GM18508 (cell line): Measurements from ENCODE around the gene ADAMTS17.

Source experiments
- ATAC-seq: cut with Tn5 transposase; IDR thresholded peaks from one replicate; pipeline ENCODE4 v1.9.1; 2021; ENCODE audit warnings: moderate number of reproducible peaks; ENCODE audit not compliant: insufficient read depth, unreplicated experiment

ADAMTS17 gene

GRCh38 chr15:100341750-100342560, at the start of gene ADAMTS17:
ADAMTS17 (minus strand) TSS chr15:100341975; CDS start chr15:100341899, 76 bp downstream.
- ATAC-seq: peak; percentile 82

- no peak for ATAC-seq
Observed at GRCh38 chr15:100385300-100386050, 43.7 kb upstream of the ADAMTS17 start.

DNA sequence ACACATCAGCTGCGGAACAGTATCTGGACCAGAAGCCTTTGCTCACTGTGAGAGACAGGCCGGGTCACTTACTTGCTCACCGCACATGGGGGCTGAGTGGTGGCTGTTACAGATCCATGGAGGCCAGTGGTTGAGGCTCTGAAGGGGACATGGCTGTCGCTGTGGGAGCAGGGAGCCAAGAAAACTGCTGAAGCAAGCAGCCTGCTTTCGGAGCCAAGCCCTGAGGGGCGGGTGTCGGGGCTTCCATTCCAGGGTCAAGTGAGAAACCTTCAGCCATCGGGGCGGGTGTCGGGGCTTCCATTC, 42.3 kb upstream of the ADAMTS17 start:
- no peak for ATAC-seq

DNA sequence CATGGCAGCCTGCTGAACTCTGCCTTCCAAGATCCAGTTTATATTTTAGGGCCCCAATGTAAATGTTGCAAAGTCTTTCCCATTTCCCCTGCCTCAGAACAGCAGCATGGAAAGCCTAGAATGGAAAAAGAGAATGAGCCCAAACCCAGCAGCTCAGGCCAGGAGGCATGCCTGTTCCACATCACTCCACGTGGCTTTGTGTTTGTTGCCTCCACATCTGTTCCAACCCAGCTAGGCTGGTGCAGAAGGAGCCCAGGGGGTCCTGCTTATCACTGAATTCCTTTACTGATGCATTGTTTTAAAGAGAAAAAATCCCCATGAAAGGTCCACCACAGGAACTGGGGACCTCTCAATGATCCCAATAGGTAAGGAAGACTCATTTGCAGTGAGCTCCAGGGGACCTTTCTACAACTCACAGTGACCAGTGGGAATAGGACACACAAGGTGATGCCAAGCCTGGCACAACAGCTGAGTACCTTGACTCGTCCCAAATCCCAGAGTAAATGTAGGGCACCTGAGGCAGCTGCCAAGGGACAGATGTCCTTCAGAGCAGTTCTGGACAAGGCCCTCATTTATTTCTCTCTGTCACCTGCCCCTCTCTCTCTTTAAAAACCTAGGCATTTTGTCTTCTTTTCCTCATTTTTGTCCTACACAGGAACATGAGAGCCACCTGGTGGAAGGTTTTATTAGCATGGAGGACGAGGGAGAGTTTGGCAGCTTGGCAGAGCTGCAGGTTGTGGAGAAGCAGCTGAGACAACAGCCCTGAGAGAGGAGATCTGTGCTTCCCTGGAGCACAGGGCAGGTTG, 41.7 kb upstream of the ADAMTS17 start:
- ATAC-seq: no peak

DNA sequence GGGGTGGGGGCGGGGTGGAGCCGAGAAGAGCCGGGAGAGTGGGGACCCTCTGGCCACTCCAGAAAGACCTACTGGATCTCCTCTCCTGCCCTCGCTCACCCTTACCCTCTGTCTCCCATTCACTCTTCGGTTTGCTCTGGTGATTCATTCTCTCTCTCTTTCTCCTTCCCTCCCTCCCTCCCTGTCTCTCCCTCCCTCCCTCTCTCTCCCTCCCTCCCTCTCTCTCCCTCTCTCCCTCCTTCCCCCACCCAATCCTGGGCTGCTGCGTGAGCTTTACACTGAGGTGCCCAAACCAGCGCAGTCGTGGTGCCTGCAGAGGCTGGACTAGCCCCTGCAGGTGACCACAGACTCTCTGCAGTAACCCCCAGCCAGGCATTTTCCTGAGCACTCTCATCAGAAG, 32.2 kb upstream of the ADAMTS17 start:
- no peak for ATAC-seq

- ATAC-seq: no peak
Observed at GRCh38 chr15:100373120-100373896, 31.5 kb upstream of the ADAMTS17 start.

DNA sequence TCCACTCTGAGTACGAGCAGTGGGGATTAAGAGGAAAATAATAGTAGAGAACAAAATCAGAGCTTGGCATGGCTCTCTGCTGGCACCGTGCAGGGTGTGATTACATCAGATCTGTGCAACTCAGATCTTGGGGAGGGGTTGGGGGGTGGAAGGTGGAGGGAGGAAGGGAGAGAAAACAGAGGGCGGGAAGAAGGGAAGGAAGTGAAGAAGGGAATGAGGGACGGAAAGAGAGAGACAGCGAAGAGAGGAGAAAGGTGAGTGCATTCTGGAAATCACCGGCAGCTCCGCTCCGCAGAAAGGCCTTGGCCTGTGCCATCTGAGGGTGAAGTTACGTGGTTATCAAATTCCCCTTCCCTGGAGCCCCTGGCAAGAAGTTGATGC, 31.0 kb upstream of the ADAMTS17 start:
- no peak for ATAC-seq

DNA sequence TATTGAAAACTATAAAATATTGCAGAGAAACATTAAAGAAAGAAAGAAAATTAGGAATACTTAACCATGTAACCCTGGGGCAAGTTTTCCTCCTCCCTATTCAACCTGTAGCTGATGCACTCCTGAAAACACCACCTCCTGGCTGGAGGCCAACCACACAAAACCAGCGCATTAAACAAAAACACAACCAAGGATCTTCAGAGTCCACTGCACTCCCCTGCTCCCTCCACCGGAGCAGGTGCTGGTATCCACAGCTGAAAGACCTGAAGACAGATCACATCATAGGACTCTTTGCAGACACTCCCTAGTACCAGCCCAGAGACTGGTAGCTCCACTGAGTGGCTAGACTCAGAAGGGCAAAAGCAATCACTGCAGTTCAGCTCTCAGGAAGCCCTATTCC, 13.6 kb upstream of the ADAMTS17 start:
- no peak for ATAC-seq

DNA sequence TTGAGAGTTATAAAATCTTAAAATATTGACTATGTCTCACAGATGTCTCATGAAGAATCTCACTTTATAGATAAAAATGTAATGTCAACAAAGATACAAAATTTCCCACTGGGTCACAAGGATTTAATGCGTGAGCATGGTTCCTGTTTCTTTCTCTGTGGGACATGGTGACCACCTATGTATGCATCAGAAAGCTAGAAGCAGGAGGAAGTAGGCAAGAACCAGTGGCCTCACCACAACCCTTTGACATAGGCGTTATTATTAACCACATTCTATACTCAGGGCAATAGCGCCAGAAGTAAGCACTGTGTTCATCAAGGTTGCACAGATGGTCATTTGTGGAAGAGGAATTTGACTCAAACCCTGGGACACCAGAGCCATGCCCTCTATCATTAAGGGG, 11.7 kb upstream of the ADAMTS17 start:
- no peak for ATAC-seq

DNA sequence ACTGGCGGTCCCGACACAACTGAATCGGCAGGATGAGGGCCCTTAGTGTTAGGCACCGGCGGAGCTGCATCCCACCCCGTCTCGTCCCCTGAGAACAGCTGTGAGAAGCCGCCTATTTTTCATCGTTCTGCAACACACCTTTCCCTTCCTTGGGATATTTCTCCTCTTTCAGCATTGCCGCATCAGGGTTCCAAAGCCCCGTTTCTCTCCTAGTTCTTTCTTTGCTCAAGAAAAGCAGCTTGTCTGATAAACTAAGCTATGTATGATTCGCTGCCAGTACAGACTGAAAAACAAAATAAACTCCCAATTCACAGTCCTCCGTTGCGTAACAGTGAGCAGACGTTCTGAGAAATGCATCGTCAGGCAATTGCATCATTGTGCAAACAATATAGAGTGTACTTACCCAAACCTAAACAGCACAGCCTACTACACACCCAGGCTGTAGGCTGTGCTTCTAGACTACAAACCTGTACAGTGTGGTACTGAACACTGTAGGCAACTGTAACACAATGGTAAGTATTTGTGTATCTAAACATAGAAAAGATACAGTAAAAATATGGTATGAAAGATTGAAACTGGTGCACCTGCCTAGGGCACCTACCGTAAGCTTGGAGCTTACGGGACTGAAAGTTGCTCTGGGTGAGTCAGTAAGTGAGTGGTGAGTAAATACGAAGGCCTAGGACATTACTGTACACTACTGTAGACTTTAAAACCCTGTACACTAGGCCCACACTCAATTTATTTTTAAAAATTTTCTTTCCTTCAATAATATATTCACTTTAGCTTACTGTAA, 8.9 kb upstream of the ADAMTS17 start:
- no peak for ATAC-seq

DNA sequence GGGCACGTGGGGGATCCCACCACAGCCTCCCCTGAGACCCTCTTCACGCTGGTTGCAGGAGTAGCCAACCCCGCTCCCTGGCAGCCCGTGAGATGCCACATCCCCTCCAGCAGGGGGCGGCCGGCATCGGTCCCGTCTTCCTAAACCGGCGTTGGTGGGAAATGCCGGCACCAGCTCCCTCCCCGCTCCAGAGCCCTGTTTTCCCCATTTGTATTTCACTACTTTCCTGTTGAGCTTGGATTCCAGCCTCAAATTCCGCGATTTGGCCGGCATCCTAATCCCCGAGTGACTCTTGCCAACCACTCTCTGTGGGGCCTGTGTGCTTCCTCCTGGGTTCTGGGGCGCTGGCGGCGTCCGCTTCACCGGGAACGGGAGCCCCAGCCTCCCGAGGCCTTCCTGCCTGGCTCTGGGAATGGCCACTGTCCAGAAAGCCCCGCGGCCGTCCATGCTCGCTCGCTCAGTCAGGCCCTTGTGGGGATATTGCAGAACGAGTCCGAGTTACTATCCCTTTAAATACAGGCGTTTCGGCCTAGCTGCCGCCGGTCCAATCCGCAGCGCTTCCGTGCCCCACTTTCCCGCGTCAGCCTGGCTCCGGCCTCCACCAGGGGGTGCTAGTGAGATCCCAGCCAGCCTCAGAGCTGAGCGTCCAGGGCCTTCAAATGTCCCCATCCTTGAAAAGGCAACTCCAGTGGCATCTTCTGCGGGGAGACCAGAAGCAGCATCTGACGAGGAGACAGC, 8.1 kb upstream of the ADAMTS17 start:
- peak; percentile 83 for ATAC-seq

DNA sequence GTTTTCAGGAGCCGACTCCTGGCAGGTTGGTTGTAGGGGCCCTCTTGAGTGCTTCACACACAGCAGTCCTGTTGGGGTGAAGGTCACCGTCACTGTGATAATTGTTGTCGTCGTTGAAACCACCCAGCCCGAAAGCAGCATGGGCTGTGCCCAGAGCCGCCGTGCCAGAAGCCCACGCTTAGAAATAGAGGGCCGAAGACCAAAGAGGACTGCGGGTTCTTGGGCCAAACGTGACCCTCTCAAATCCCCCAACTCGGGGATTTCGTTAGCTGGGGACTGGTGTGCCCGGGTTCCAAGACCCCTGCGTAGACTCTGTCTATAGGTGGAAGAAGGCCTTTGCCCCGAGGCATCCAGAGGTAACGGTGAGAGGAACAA, 7.5 kb upstream of the ADAMTS17 start:
- ATAC-seq: no peak

DNA sequence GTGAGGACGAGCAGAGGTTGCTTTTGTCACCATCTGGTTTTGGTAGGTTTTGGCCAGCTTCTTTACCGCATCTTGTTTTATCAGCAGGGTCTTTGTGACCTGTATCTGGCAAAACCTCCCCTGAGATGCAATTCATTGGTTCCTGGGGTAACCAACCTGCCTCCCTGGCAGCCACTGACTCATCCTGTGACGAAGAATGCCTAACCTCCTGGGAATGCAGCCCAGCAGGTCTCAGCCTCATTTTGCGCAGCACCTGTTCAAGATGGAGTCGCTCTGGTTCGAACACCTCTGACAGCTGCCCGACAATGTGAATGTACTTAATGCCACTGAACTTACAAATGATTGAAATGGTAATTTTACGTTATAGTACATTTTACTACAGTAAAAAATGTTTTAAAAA, 6.8 kb upstream of the ADAMTS17 start:
- no peak for ATAC-seq

- no peak for ATAC-seq
Observed at GRCh38 chr15:100346866-100347512, 5.2 kb upstream of the ADAMTS17 start.

DNA sequence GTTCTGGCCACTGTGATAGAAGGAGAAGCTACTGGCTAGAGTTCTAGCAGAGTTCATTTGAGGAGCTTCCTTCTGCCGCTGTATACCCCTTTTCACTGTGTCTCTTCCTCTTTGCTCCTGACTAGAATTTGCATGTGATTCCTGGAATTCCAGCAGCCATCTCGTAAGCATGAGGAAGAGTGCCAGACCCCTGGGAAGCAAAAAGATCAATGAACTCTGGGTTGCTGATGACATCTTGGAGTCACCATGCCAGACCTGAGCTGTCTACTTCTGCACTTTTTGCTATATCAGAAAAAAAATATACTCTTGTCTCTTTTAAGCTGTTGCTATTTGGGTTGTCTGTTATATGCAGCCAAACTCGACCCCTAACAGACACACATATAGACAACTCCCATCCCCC, 3.7 kb upstream of the ADAMTS17 start:
- no peak for ATAC-seq

DNA sequence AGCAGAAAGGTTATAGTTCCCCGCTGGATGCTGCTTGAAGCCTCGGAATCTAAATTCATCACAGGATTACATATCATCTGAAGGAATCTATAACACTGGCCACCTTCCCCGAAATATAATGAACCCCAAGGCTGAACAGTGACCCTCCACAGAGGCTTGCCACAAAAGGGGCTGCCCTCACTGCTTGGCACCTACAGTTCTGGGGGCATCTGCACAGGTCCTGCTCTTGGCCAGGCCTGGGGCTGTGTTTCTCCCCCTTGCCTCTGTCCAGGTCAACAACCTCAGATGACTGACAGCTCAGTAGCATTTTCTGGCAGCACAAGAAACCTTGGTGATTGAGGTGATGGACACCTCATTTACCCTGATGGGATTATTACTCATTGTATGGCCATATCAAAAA, 1.5 kb upstream of the ADAMTS17 start:
- ATAC-seq: no peak

- no peak for ATAC-seq
Observed at GRCh38 chr15:100341239-100341749, 481 bp downstream of the ADAMTS17 start.

DNA sequence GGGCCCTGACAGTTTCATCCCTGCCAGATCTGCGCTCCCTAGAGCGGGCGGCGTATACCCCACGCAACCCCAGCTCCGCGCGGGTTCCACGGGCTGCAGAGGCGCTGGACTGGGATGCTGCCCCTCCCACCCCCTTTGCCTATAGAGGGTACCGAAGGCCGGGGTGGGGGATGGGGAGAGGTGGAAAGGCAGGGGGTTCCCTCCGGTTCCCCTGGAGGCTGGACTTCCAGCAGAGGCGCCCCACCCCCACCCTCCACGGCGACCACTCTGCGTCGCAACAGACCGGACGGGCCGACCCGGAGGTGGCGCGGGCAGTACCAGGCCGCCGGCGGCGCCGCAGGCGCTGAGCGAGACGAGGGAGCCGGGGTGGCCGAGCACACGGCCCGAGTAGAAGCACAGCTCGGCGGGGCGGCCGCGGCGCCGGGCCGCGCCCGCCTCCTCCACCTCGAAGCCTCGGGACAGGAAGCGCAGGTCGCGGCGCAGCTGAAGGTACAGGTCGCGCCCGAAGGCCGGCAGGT, 995 bp downstream of the ADAMTS17 start:
- no peak for ATAC-seq
